Mesenchymal stem cell (in vitro differentiated cells and primary cell): ENCODE measurements around the gene NOP56.

Experiments used
- DNase-seq: peaks from one replicate; pipeline ENCODE4 v3.0.0-alpha.2; 2013
- H2AFZ ChIP-seq: one replicate; pipeline ENCODE4 v1.6.1; 2013; ENCODE audit warnings: low read depth, mild to moderate bottlenecking, control low read depth, inconsistent platforms, low read length, moderate library complexity
- H2AK5ac ChIP-seq: 2 replicates; pipeline ENCODE4 v1.6.1; 2013; ENCODE audit warnings: low read length, moderate library complexity, mild to moderate bottlenecking, inconsistent platforms; ENCODE audit not compliant: severe bottlenecking
- H2BK120ac ChIP-seq: one replicate; pipeline ENCODE4 v1.6.1; 2013; ENCODE audit warnings: low read depth, mild to moderate bottlenecking, inconsistent platforms, low read length, moderate library complexity
- H2BK12ac ChIP-seq, 2 experiments: one replicate each; pipeline ENCODE4 v1.6.1; 2013; ENCODE audit warnings: inconsistent platforms in 2 of 2, low read length in 2 of 2, mild to moderate bottlenecking in 2 of 2, moderate library complexity in 2 of 2, control low read depth in 1 of 2
- H2BK15ac ChIP-seq: one replicate; pipeline ENCODE4 v1.6.1; 2013; ENCODE audit warnings: mild to moderate bottlenecking, low read depth, inconsistent platforms; ENCODE audit not compliant: poor library complexity, severe bottlenecking
- H2BK5ac ChIP-seq: 2 replicates; pipeline ENCODE4 v1.6.1; 2013; ENCODE audit warnings: low read depth, mild to moderate bottlenecking, low read length, control low read depth, inconsistent platforms; ENCODE audit not compliant: poor library complexity, severe bottlenecking
- H3K14ac ChIP-seq, 2 experiments: one replicate each; pipeline ENCODE4 v1.6.1; 2013; ENCODE audit warnings: inconsistent platforms in 2 of 2, low read length in 2 of 2, control low read depth in 1 of 2, mild to moderate bottlenecking in 1 of 2, moderate library complexity in 1 of 2
- H3K18ac ChIP-seq, 2 experiments: one replicate each; pipeline ENCODE4 v1.6.1; 2013; ENCODE audit warnings: inconsistent platforms in 2 of 2, low read length in 2 of 2, control low read depth in 1 of 2, low read depth in 1 of 2, mild to moderate bottlenecking in 1 of 2
- H3K23ac ChIP-seq, 2 experiments: one replicate each; pipeline ENCODE4 v1.6.1; 2013; ENCODE audit warnings: inconsistent platforms in 2 of 2, low read length in 2 of 2, mild to moderate bottlenecking in 2 of 2, moderate library complexity in 2 of 2, control low read depth in 1 of 2
- H3K27ac ChIP-seq: 2 replicates; pipeline ENCODE4 v1.5.1; 2013; ENCODE audit warnings: mild to moderate bottlenecking, moderate library complexity, low read length, control low read depth, inconsistent platforms; ENCODE audit not compliant: poor library complexity, severe bottlenecking
- H3K27me3 ChIP-seq, 2 experiments: 2 replicates each; pipeline versions ENCODE4 v1.6.1 to v1.7.0; 2013; ENCODE audit warnings: low read length in 2 of 2, mild to moderate bottlenecking in 2 of 2, moderate library complexity in 2 of 2, control low read depth in 1 of 2, inconsistent platforms in 1 of 2; ENCODE audit not compliant: control insufficient read depth in 1 of 2, insufficient read depth in 1 of 2
- H3K36me3 ChIP-seq, 2 experiments: 2 replicates each; pipeline versions ENCODE4 v1.6.1 to v1.7.0; 2013; ENCODE audit warnings: low read length in 2 of 2, control low read depth in 1 of 2, inconsistent platforms in 1 of 2, low read depth in 1 of 2, mild to moderate bottlenecking in 1 of 2; ENCODE audit not compliant: insufficient read depth in 2 of 2, control insufficient read depth in 1 of 2
- H3K4ac ChIP-seq, 2 experiments: one replicate each; pipeline ENCODE4 v1.6.1; 2013; ENCODE audit warnings: inconsistent platforms in 2 of 2, low read length in 2 of 2, mild to moderate bottlenecking in 2 of 2, moderate library complexity in 2 of 2, control low read depth in 1 of 2, low read depth in 1 of 2
- H3K4me1 ChIP-seq: 2 replicates; pipeline ENCODE4 v1.6.1; 2013; ENCODE audit warnings: low read depth, low read length, control low read depth; ENCODE audit not compliant: control insufficient read depth, insufficient read depth
- H3K4me2 ChIP-seq: 2 replicates; pipeline ENCODE4 v1.6.1; 2013; ENCODE audit warnings: low read length, mild to moderate bottlenecking, inconsistent platforms; ENCODE audit not compliant: poor library complexity, severe bottlenecking
- H3K4me3 ChIP-seq, 2 experiments: 2 replicates each; pipeline versions ENCODE4 v1.5.1 to v1.7.0; 2013; ENCODE audit warnings: low read length in 2 of 2, mild to moderate bottlenecking in 2 of 2, control low read depth in 1 of 2, low read depth in 1 of 2; ENCODE audit not compliant: insufficient read depth in 1 of 2
- H3K79me1 ChIP-seq: replicated peaks from 2 replicates; pipeline ENCODE4 v1.6.1; 2013; ENCODE audit warnings: mild to moderate bottlenecking, control low read depth, low read length, inconsistent platforms; ENCODE audit not compliant: poor library complexity, severe bottlenecking
- H3K9ac ChIP-seq: 2 replicates; pipeline ENCODE4 v1.7.0; 2013; ENCODE audit warnings: mild to moderate bottlenecking, low read length, moderate library complexity
- H3K9me3 ChIP-seq: 2 replicates; pipeline ENCODE4 v1.7.0; 2013; ENCODE audit warnings: mild to moderate bottlenecking, low read length; ENCODE audit not compliant: control insufficient read depth
- H4K8ac ChIP-seq: one replicate; pipeline ENCODE4 v1.6.1; 2013; ENCODE audit warnings: inconsistent platforms, mild to moderate bottlenecking, low read length, moderate library complexity
- H4K91ac ChIP-seq: one replicate; pipeline ENCODE4 v1.6.1; 2013; ENCODE audit warnings: mild to moderate bottlenecking, low read length, inconsistent platforms
- WGBS: methylation state at CpG from one replicate; pipeline ENCODE4 v1.1.7; 2013; ENCODE audit warnings: mixed read lengths; 5-methylcytosine and 5-hydroxymethylcytosine counted together

The NOP56 gene

GRCh38 chr20:2691127-2691526 is 38.7 kb downstream of the NOP56 start:
- no peak overlapping the region for H3K23ac ChIP-seq
- no peak overlapping the region for H2BK5ac ChIP-seq
- peaks cover 84% of the 10 kb centered on the region in 2 experiments for H3K27me3 ChIP-seq
- H3K4me1 ChIP-seq: peaks cover 10% of the 10 kb centered on the region
- H3K27ac ChIP-seq: no peak overlapping the region
- H3K14ac ChIP-seq: no peak overlapping the region
- no peak overlapping the region for H2BK120ac ChIP-seq
- no peak overlapping the region for H4K91ac ChIP-seq
- no peak overlapping the region for H3K4me3 ChIP-seq
- H3K36me3 ChIP-seq: no peaks in the 10 kb centered on the region
- no peak overlapping the region for H2BK15ac ChIP-seq
- H3K9ac ChIP-seq: no peak overlapping the region
- no peak overlapping the region for H2BK12ac ChIP-seq
- no peaks in the 10 kb centered on the region for H3K9me3 ChIP-seq
- no peaks in the 10 kb centered on the region for H3K79me1 ChIP-seq
- no peak for DNase-seq
- no peak overlapping the region for H3K4me2 ChIP-seq
- WGBS: 74% methylated on average over 8 of the region's 8 CpGs
- no peak overlapping the region for H2AFZ ChIP-seq
- H3K18ac ChIP-seq: no peak overlapping the region
- H3K4ac ChIP-seq: no peak overlapping the region
- no peak overlapping the region for H2AK5ac ChIP-seq
- H4K8ac ChIP-seq: no peak overlapping the region

GRCh38 chr20:2691663-2692035 is 39.2 kb downstream of the NOP56 start:
- H3K27ac ChIP-seq: no peak overlapping the region
- H2BK120ac ChIP-seq: no peak overlapping the region
- H3K79me1 ChIP-seq: no peaks in the 10 kb centered on the region
- H3K4me2 ChIP-seq: no peak overlapping the region
- no peak overlapping the region for H3K9ac ChIP-seq
- H4K8ac ChIP-seq: no peak overlapping the region
- H3K4ac ChIP-seq: no peak overlapping the region
- H2BK12ac ChIP-seq: no peak overlapping the region
- no peak overlapping the region for H4K91ac ChIP-seq
- peaks cover 10% of the 10 kb centered on the region for H3K4me1 ChIP-seq
- no peaks in the 10 kb centered on the region for H3K9me3 ChIP-seq
- H3K18ac ChIP-seq: no peak overlapping the region
- DNase-seq: no peak
- no peak overlapping the region for H2AFZ ChIP-seq
- H3K23ac ChIP-seq: no peak overlapping the region
- no peak overlapping the region for H2AK5ac ChIP-seq
- peak overlapping the region in 1 of 2 experiments; percentile 39 for H3K4me3 ChIP-seq
- H2BK15ac ChIP-seq: no peak overlapping the region
- H3K36me3 ChIP-seq: no peaks in the 10 kb centered on the region
- H3K14ac ChIP-seq: no peak overlapping the region
- H2BK5ac ChIP-seq: no peak overlapping the region
- 28% methylated on average over 10 of the region's 10 CpGs for WGBS
- H3K27me3 ChIP-seq: peaks cover 83 to 84% of the 10 kb centered on the region in 2 experiments

GRCh38 chr20:2692036-2692885 is 39.8 kb downstream of the NOP56 start, which contains the start of gene EBF4:
TSS of gene EBF4 (plus strand) at chr20:2692780. CDS start at chr20:2693646, 866 bp downstream.
- Histone ChIP-seq H3K14ac (no peak within 1 kb of the TSS), H3K4me3 (peak within 1 kb of the TSS; percentile 39 to 54)
- WGBS: 2% methylated on average over 16 of the region's 106 CpGs

GRCh38 chr20:2692886-2693285 is 40.5 kb downstream of the NOP56 start:
- H3K9ac ChIP-seq: no peak overlapping the region
- H3K9me3 ChIP-seq: no peaks in the 10 kb centered on the region
- 3% methylated on average over 6 of the region's 64 CpGs for WGBS
- no peak overlapping the region for H3K23ac ChIP-seq
- H3K4me1 ChIP-seq: peaks cover 10% of the 10 kb centered on the region
- H2BK5ac ChIP-seq: no peak overlapping the region
- peaks cover 82% of the 10 kb centered on the region in 2 experiments for H3K27me3 ChIP-seq
- H2BK120ac ChIP-seq: no peak overlapping the region
- H4K8ac ChIP-seq: no peak overlapping the region
- H2AFZ ChIP-seq: no peak overlapping the region
- no peak overlapping the region for H3K27ac ChIP-seq
- no peaks in the 10 kb centered on the region for H3K79me1 ChIP-seq
- H2AK5ac ChIP-seq: no peak overlapping the region
- H2BK15ac ChIP-seq: no peak overlapping the region
- H3K36me3 ChIP-seq: no peaks in the 10 kb centered on the region
- no peak overlapping the region for H2BK12ac ChIP-seq
- H3K4me3 ChIP-seq: peak overlapping the region in 1 of 2 experiments; percentile 54
- H4K91ac ChIP-seq: no peak overlapping the region
- H3K4ac ChIP-seq: no peak overlapping the region
- no peak for DNase-seq
- H3K14ac ChIP-seq: no peak overlapping the region
- H3K18ac ChIP-seq: no peak overlapping the region
- H3K4me2 ChIP-seq: no peak overlapping the region

More at GRCh38 chr20:2692036-2692885, 39.8 kb downstream of the NOP56 start, which contains the start of gene EBF4:
- H2BK120ac ChIP-seq: no peak within 1 kb of the TSS
- DNase-seq: peak; percentile 26
- H3K4ac ChIP-seq: no peak within 1 kb of the TSS
- H3K18ac ChIP-seq: no peak within 1 kb of the TSS
- peak within 1 kb of the TSS; percentile 56 for H4K8ac ChIP-seq
- peaks cover 83 to 84% of the 10 kb centered on the region in 2 experiments for H3K27me3 ChIP-seq
- peak within 1 kb of the TSS in 1 of 2 experiments; percentile 93 for H3K23ac ChIP-seq
- H2BK5ac ChIP-seq: no peak within 1 kb of the TSS
- H3K9me3 ChIP-seq: no peaks in the 10 kb centered on the region
- H3K9ac ChIP-seq: no peak within 1 kb of the TSS
- H3K4me1 ChIP-seq: peaks cover 10% of the 10 kb centered on the region
- no peak within 1 kb of the TSS for H4K91ac ChIP-seq
- peak within 1 kb of the TSS; percentile 90 for H2AFZ ChIP-seq
- no peak within 1 kb of the TSS for H2BK15ac ChIP-seq
- peak within 1 kb of the TSS; percentile 67 for H3K4me2 ChIP-seq
- no peak within 1 kb of the TSS for H3K27ac ChIP-seq
- H3K36me3 ChIP-seq: no peaks in the 10 kb centered on the region
- H2BK12ac ChIP-seq: peak within 1 kb of the TSS in 1 of 2 experiments; percentile 24
- no peak within 1 kb of the TSS for H2AK5ac ChIP-seq
- H3K79me1 ChIP-seq: no peaks in the 10 kb centered on the region
